Kidney tubule cell (primary cell): ENCODE results near the gene PKN1.
A peak's percentile ranks its signal among the peaks of the same experiment; 100 is the strongest.

ENCODE experiments used
- DNase-seq: peaks from one replicate; pipeline ENCODE4 v3.0.0-alpha.2; 2018; ENCODE audit warnings: low spot score

The PKN1 gene

GRCh38 chr19:14463747-14464146 is 30.6 kb downstream of the PKN1 start:
- DNase-seq: no peak

GRCh38 chr19:14467391-14467790 is 34.3 kb downstream of the PKN1 start:
- DNase-seq: no peak

GRCh38 chr19:14467816-14468215 is 34.7 kb downstream of the PKN1 start:
- DNase-seq: peak; percentile 25

GRCh38 chr19:14470031-14470876 is 37.1 kb downstream of the PKN1 start:
- DNase-seq: no peak

- no peak for DNase-seq
These were observed 38.5 kb downstream of the PKN1 start for GRCh38 chr19:14471436-14472187.

- DNase-seq: peak; percentile 57
These were observed 39.3 kb downstream of the PKN1 start for GRCh38 chr19:14472202-14472938.

GRCh38 chr19:14473073-14473977 is 40.2 kb downstream of the PKN1 start:
- DNase-seq: peak; percentile 21

GRCh38 chr19:14473978-14474578 is 41.0 kb downstream of the PKN1 start:
- DNase-seq: peak; percentile 39

GRCh38 chr19:14474827-14475226 is 41.7 kb downstream of the PKN1 start:
- no peak for DNase-seq

GRCh38 chr19:14475251-14476073 is 42.4 kb downstream of the PKN1 start, which contains the start of gene PTGER1:
Gene PTGER1 (minus strand): TSS chr19:14475354. CDS start chr19:14474320, 1,034 bp downstream.
- DNase-seq: peak; percentile 82

- no peak for DNase-seq
These were observed 43.2 kb downstream of the PKN1 start for GRCh38 chr19:14476327-14476672.

- peak; percentile 79 for DNase-seq
These were observed 43.7 kb downstream of the PKN1 start for GRCh38 chr19:14476673-14477401.

- DNase-seq: no peak
These were observed 44.5 kb downstream of the PKN1 start for GRCh38 chr19:14477418-14478112.

- DNase-seq: no peak
These were observed 45.0 kb downstream of the PKN1 start for GRCh38 chr19:14478113-14478545.

GRCh38 chr19:14479309-14479974 is 46.3 kb downstream of the PKN1 start:
- DNase-seq: no peak

GRCh38 chr19:14479975-14480699 is 47.0 kb downstream of the PKN1 start:
- DNase-seq: peak; percentile 52

GRCh38 chr19:14480700-14481079 is 47.6 kb downstream of the PKN1 start:
- DNase-seq: peak; percentile 67
